ENCODE data around the gene ZNF346. TPM values are rescaled to one million over a fixed set of nuclear protein-coding genes. Genes with fewer than 3 reads are reported as not detected.
"Not testable (repeated sequence)": the region's sequence is repeated elsewhere in the genome, so short reads cannot be mapped to it uniquely, and the experiment has no call there.

Gene ZNF346
- total RNA-seq, 2 donors from 2014 or later, result 9.1 to 11.2 TPM

- no peak for DNase-seq
- Histone ChIP-seq H3K4me1 (no peaks in the 10 kb centered on the region), H3K4me3 (no peak overlapping the region), H3K36me3 (no peaks in the 10 kb centered on the region), H3K27me3 (no peaks in the 10 kb centered on the region), H3K9ac (ENCODE audit: low read depth in 2 of 2, low read length in 2 of 2) (no peak overlapping the region), H3K9me3 (no peaks in the 10 kb centered on the region), H3K27ac (no peak overlapping the region)
- no peak for TF ChIP-seq CTCF (IDR thresholded peaks at IDR 0.05)
- intact Hi-C loops (cut with DNase I), result no loop called here
These were observed 25.7 kb upstream of the ZNF346 start for GRCh38 chr5:176996780-176997179.

- H3K9me3 ChIP-seq, result no peaks in the 10 kb centered on the region
- no peak overlapping the region for H3K4me3 ChIP-seq
- no peak overlapping the region for H3K9ac ChIP-seq (ENCODE audit: low read depth in 2 of 2, low read length in 2 of 2)
- intact Hi-C loops (cut with DNase I), result no loop called here
- no peak for DNase-seq
- no peak overlapping the region for H3K27ac ChIP-seq
- H3K27me3 ChIP-seq, result no peaks in the 10 kb centered on the region
- no peaks in the 10 kb centered on the region for H3K4me1 ChIP-seq
- H3K36me3 ChIP-seq, result no peaks in the 10 kb centered on the region
- no peak for TF ChIP-seq CTCF (IDR thresholded peaks at IDR 0.05)
These were observed 23.7 kb upstream of the ZNF346 start for GRCh38 chr5:176998828-176999227.

- intact Hi-C loops (cut with DNase I); H3K4me1 ChIP-seq; H3K4me3 ChIP-seq; H3K9ac ChIP-seq (ENCODE audit: low read depth in 2 of 2, low read length in 2 of 2); H3K9me3 ChIP-seq; H3K36me3 ChIP-seq; H3K27me3 ChIP-seq; DNase-seq; H3K27ac ChIP-seq: not testable (repeated sequence)
These were observed 23.0 kb upstream of the ZNF346 start for GRCh38 chr5:176999526-176999925.

GRCh38 chr5:177003649-177004048, 18.8 kb upstream of the ZNF346 start:
- no peaks in the 10 kb centered on the region for H3K9me3 ChIP-seq
- no peak for DNase-seq
- H3K4me3 ChIP-seq, result no peak overlapping the region
- no peaks in the 10 kb centered on the region for H3K36me3 ChIP-seq
- no peaks in the 10 kb centered on the region for H3K4me1 ChIP-seq
- TF ChIP-seq CTCF (IDR thresholded peaks at IDR 0.05), result no peak
- no peak overlapping the region for H3K27ac ChIP-seq
- no peak overlapping the region for H3K9ac ChIP-seq (ENCODE audit: low read depth in 2 of 2, low read length in 2 of 2)
- no peaks in the 10 kb centered on the region for H3K27me3 ChIP-seq
- intact Hi-C loops (cut with DNase I), result no loop called here

- TF ChIP-seq CTCF (IDR thresholded peaks at IDR 0.05), result no peak
- intact Hi-C loops (cut with DNase I), result no loop called here
- no peaks in the 10 kb centered on the region for H3K4me1 ChIP-seq
- DNase-seq, result no peak
- no peaks in the 10 kb centered on the region for H3K27me3 ChIP-seq
- H3K9ac ChIP-seq (ENCODE audit: low read depth in 2 of 2, low read length in 2 of 2), result no peak overlapping the region
- no peaks in the 10 kb centered on the region for H3K9me3 ChIP-seq
- no peak overlapping the region for H3K27ac ChIP-seq
- H3K4me3 ChIP-seq, result no peak overlapping the region
- no peaks in the 10 kb centered on the region for H3K36me3 ChIP-seq
These were observed 17.5 kb upstream of the ZNF346 start for GRCh38 chr5:177004961-177005360.

GRCh38 chr5:177005619-177006264, 16.8 kb upstream of the ZNF346 start:
- peak; percentile 53 for TF ChIP-seq CTCF (IDR thresholded peaks at IDR 0.05)
- H3K4me1 ChIP-seq, result no peaks in the 10 kb centered on the region
- DNase-seq, result peak; percentile 79
- intact Hi-C loops (cut with DNase I), result no loop called here
- peak overlapping the region; percentile 88 to 96 for H3K9ac ChIP-seq (ENCODE audit: low read depth in 2 of 2, low read length in 2 of 2)
- H3K36me3 ChIP-seq, result no peaks in the 10 kb centered on the region
- peak overlapping the region; percentile 84 for H3K4me3 ChIP-seq
- no peaks in the 10 kb centered on the region for H3K27me3 ChIP-seq
- peak overlapping the region; percentile 83 for H3K27ac ChIP-seq
- H3K9me3 ChIP-seq, result no peaks in the 10 kb centered on the region
